ENCODE data around the gene CYP11A1.

GRCh38 chr15:74315626-74316025 lies 51.8 kb downstream of the CYP11A1 start:
- TF ChIP-seq CTCF (IDR thresholded peaks at IDR 0.05) (no peak), POLR2A (IDR thresholded peaks at IDR 0.05) (no peak)

All from testis (tissue), 2 donors.